ENCODE data around the gene GSTM2. TPM values are rescaled to one million over a fixed set of nuclear protein-coding genes. Genes with fewer than 3 reads are reported as not detected.

GSTM2 gene
- total RNA-seq, 1 experiment from 2014 or later: 10.2 TPM

DNA sequence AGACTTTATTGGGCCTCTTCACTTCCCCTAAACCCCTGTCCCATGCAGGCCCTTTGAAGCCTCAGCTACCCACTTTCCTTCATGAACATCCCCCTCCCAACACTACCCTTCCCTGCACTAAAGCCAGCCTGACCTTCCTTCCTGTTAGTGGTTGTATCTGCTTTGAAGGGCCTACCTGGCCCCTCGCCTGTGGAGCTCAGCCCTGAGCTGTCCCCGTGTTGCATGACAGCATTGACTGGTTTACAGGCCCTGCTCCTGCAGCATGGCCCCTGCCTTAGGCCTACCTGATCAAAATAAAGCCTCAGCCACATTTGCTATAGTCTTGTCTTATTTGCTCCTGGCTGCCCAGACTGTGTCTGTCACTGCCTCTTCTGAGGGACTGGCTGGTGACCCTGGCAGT is 6.5 kb upstream of the GSTM2 start:
- Histone ChIP-seq H3K4me2 (no peak overlapping the region), H3K27ac (no peak overlapping the region), H3K27me3 (ENCODE audit: insufficient read depth, low read depth) (no peaks in the 10 kb centered on the region), H4K20me1 (ENCODE audit: insufficient read depth) (no peaks in the 10 kb centered on the region), H2AFZ (no peak overlapping the region), H3F3A (ENCODE audit: insufficient read depth, low read depth) (peaks cover 22% of the 10 kb centered on the region; the same call in 1 of the 2 replicates), H3K79me2 (ENCODE audit: low read depth) (no peaks in the 10 kb centered on the region), H3K4me1 (replicated peaks; ENCODE audit: insufficient read depth) (peaks cover 48% of the 10 kb centered on the region), H3K9me2 (ENCODE audit: insufficient read depth) (no peaks in the 10 kb centered on the region), H3K9me3 (ENCODE audit: insufficient read depth, low read depth) (no peaks in the 10 kb centered on the region), H3K36me3 (ENCODE audit: low read depth) (no peaks in the 10 kb centered on the region), H3K4me3 (no peak overlapping the region)
- ChIA-PET CTCF (interaction anchor here (0.6 kb wide), 2 partner anchors 11 to 237 kb away, joined by 3 read pairs; no protein-coding TSS in a partner anchor), POLR2A (ENCODE audit: unreplicated experiment) (no interaction called here)
- no TSS peak for BruUV-seq (replicated peaks)
- intact Hi-C loops (cut with micrococcal nuclease; ENCODE audit: unreplicated experiment): no loop called here
- no peak for DNase-seq
- TF ChIP-seq, protein P1, sequence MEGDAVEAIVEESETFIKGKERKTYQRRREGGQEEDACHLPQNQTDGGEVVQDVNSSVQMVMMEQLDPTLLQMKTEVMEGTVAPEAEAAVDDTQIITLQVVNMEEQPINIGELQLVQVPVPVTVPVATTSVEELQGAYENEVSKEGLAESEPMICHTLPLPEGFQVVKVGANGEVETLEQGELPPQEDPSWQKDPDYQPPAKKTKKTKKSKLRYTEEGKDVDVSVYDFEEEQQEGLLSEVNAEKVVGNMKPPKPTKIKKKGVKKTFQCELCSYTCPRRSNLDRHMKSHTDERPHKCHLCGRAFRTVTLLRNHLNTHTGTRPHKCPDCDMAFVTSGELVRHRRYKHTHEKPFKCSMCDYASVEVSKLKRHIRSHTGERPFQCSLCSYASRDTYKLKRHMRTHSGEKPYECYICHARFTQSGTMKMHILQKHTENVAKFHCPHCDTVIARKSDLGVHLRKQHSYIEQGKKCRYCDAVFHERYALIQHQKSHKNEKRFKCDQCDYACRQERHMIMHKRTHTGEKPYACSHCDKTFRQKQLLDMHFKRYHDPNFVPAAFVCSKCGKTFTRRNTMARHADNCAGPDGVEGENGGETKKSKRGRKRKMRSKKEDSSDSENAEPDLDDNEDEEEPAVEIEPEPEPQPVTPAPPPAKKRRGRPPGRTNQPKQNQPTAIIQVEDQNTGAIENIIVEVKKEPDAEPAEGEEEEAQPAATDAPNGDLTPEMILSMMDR (conservative IDR thresholded peaks at IDR 0.05): no peak
- TF ChIP-seq EZH2 (IDR thresholded peaks at IDR 0.05; ENCODE audit: low read depth): no peak

DNA sequence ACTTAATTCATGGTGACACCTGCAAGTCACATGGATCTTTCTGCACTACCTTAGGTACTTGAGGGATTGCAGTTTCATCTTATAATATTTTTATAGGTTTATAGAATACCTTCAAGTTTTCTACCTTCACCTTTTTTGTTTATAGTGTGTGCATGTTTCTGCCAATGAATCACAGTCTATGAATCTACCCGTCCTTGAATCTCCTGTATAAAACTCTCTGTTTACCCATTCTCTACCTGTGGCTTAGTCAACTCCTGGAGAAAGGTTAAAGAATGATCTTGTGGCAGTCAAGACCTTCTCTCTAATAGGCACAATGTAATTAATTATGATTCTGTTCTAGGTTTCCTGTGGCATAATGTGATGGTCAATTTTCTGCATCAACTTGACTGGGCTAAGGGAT is 3.2 kb upstream of the GSTM2 start:
- ChIA-PET POLR2A (ENCODE audit: unreplicated experiment) (no interaction called here), CTCF (no interaction called here)
- no TSS peak for BruUV-seq (replicated peaks)
- TF ChIP-seq EZH2 (IDR thresholded peaks at IDR 0.05; ENCODE audit: low read depth): no peak
- TF ChIP-seq, protein P1 (conservative IDR thresholded peaks at IDR 0.05): no peak
- H3K27ac ChIP-seq: peak overlapping the region; percentile 29
- H3K27me3 ChIP-seq (ENCODE audit: insufficient read depth, low read depth): no peaks in the 10 kb centered on the region
- H3K4me2 ChIP-seq: peak overlapping the region; percentile 3; the same call in 1 of the 2 replicates
- H3K79me2 ChIP-seq (ENCODE audit: low read depth): no peaks in the 10 kb centered on the region
- no peaks in the 10 kb centered on the region for H3K36me3 ChIP-seq (ENCODE audit: low read depth)
- 0 out of 2 replicates have a peak, but pooled peaks cover 8% of the 10 kb centered on the region for H3F3A ChIP-seq (ENCODE audit: insufficient read depth, low read depth)
- H2AFZ ChIP-seq: no peak overlapping the region
- no peaks in the 10 kb centered on the region for H3K9me3 ChIP-seq (ENCODE audit: insufficient read depth, low read depth)
- intact Hi-C loops (cut with micrococcal nuclease; ENCODE audit: unreplicated experiment): no loop called here
- H4K20me1 ChIP-seq (ENCODE audit: insufficient read depth): no peaks in the 10 kb centered on the region
- H3K4me3 ChIP-seq: no peak overlapping the region
- DNase-seq: no peak
- H3K9me2 ChIP-seq (ENCODE audit: insufficient read depth): no peaks in the 10 kb centered on the region
- peaks cover 28% of the 10 kb centered on the region for H3K4me1 ChIP-seq (replicated peaks; ENCODE audit: insufficient read depth)

DNA sequence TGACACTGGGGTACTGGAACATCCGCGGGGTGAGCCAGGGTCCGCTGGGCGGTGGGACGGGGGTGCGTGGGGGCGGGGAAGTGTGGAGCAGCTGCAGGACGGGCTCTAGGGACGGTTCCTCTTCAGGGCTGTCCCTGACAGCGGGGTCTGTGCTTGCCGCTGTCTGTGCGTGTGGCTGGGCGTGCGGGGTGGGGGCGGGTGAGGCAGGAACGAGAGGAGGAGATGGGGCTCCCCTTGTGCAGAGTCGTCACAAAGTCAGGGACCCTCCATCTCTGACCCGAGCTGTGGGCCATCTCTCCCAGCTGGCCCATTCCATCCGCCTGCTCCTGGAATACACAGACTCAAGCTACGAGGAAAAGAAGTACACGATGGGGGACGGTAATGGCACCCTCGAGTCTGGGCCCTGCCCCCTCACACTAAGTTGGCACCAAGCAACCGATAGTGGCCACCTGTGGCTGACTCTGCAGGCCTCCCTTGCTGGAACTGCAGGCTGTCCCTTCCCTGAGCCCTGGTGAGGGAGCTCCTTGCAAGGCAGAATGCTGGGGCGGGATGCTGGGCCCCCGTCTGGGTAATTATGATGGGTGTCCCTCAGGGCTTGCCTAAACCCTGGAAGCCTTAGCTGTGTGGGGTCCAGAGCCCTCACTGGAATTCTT is 392 bp downstream of the GSTM2 start:
- Histone ChIP-seq H3K4me2 (no peak overlapping the region), H3K4me3 (no peak overlapping the region), H3F3A (ENCODE audit: insufficient read depth, low read depth) (peaks cover 8% of the 10 kb centered on the region; the same call in 1 of the 2 replicates), H3K9me3 (ENCODE audit: insufficient read depth, low read depth) (no peaks in the 10 kb centered on the region), H3K79me2 (ENCODE audit: low read depth) (no peaks in the 10 kb centered on the region), H4K20me1 (ENCODE audit: insufficient read depth) (no peaks in the 10 kb centered on the region), H3K4me1 (replicated peaks; ENCODE audit: insufficient read depth) (peaks cover 19% of the 10 kb centered on the region), H3K27ac (no peak overlapping the region), H3K27me3 (ENCODE audit: insufficient read depth, low read depth) (no peaks in the 10 kb centered on the region), H2AFZ (no peak overlapping the region), H3K36me3 (ENCODE audit: low read depth) (no peaks in the 10 kb centered on the region), H3K9me2 (ENCODE audit: insufficient read depth) (no peaks in the 10 kb centered on the region)
- ChIA-PET POLR2A (ENCODE audit: unreplicated experiment) (no interaction called here), CTCF (no interaction called here)
- TF ChIP-seq, protein P1 (conservative IDR thresholded peaks at IDR 0.05): no peak
- TF ChIP-seq EZH2 (IDR thresholded peaks at IDR 0.05; ENCODE audit: low read depth): no peak
- DNase-seq: no peak
- intact Hi-C loops (cut with micrococcal nuclease; ENCODE audit: unreplicated experiment): no loop called here
- BruUV-seq (replicated peaks): no TSS peak
